ENCODE data around the gene ZMIZ2. TPM values are rescaled to one million over a fixed set of nuclear protein-coding genes. Genes with fewer than 3 reads are reported as not detected.
"Not testable (repeated sequence)": the region's sequence is repeated elsewhere in the genome, so short reads cannot be mapped to it uniquely, and the experiment has no call there.

Gene ZMIZ2
- total RNA-seq, 2 donors from 2014 or later, result 30.9 to 50.4 TPM

DNA sequence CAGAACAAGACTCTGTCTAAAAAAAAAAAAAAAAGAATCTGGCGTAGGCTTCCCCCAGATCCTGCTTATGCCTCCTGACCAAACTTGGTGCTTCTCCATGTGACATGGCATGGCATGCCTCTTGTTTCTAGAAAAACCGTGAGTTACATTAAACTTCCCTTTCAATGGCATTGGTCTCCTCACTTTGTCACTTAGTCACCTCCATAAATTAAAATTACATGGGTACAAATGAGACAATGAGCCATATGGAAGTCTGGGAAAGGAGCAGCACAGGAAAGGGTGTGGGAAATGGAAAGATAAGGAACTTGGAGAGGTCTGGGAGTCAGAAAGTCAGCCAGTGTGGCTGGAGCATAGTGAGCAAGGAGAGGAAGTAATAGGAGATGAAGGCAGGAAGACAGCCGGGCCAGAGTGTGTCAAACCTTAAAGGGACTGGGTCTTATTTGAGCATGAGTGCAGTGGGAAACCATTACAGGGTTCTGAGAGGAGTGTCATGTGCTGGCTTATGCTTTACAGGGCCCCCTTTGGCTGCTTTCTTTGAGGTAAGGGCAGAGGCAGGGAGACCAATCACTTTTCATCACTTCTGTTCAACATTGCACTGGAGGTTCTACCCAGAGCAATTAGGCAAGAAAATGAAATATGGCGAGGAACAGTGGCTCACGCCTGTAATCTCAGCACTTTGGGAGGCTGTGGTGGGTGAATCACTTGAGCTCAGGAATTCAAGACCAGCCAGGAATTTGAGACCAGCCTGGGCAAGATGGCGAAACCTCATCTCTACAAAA is 21.3 kb upstream of the ZMIZ2 start:
- 64 to 70% methylated on average over 6 of the region's 6 CpGs for WGBS, 2 donors
- no peaks in the 10 kb centered on the region for H3K27me3 ChIP-seq
- H3K4me3 ChIP-seq, result no peak overlapping the region
- DNase-seq (no peak), ATAC-seq (no peak)
- no peaks in the 10 kb centered on the region for H3K4me1 ChIP-seq
- intact Hi-C loops (cut with DNase I), result loop anchor here (5.0 kb wide), 1 partner anchor 380 kb away; no protein-coding TSS in a partner anchor
- H3K9me3 ChIP-seq, result no peaks in the 10 kb centered on the region
- no peak overlapping the region for H3K27ac ChIP-seq
- no peaks in the 10 kb centered on the region for H3K36me3 ChIP-seq (replicated peaks in 1 of 2; ENCODE audit: insufficient read depth in 1 of 2, low read depth in 2 of 2)
- no peak for TF ChIP-seq POLR2A (IDR thresholded peaks at IDR 0.05)
- no peak for TF ChIP-seq CTCF (IDR thresholded peaks at IDR 0.05)

DNA sequence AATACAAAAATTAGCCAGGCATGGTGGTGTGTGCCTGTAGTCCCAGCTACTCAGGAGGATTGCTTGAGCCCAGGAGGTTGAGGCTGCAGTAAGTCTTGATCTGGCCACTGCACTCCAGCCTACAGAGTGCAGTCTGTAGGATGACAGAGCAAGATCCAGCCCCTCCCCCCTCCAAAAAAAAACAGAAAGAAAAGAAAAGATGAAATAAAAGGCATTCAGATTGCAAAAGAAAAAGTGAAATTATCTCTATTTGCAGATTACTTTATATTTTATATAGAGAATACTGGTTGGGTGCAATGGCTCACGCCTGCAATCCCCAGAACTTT is 20.7 kb upstream of the ZMIZ2 start:
- Histone ChIP-seq H3K27me3 (no peaks in the 10 kb centered on the region), H3K4me1 (no peaks in the 10 kb centered on the region), H3K9me3 (no peaks in the 10 kb centered on the region), H3K27ac (no peak overlapping the region), H3K36me3 (replicated peaks in 1 of 2; ENCODE audit: insufficient read depth in 1 of 2, low read depth in 2 of 2) (no peaks in the 10 kb centered on the region), H3K4me3 (no peak overlapping the region)
- ATAC-seq, result no peak
- 82 to 89% methylated on average over 1 of the region's 1 CpG for WGBS, 2 donors
- DNase-seq, result no peak
- no peak for TF ChIP-seq POLR2A (IDR thresholded peaks at IDR 0.05)
- no peak for TF ChIP-seq CTCF (IDR thresholded peaks at IDR 0.05)
- intact Hi-C loops (cut with DNase I), result loop anchor here (5.0 kb wide), 1 partner anchor 381 kb away; no protein-coding TSS in a partner anchor

- no peak overlapping the region for H3K27ac ChIP-seq
- H3K27me3 ChIP-seq, result no peaks in the 10 kb centered on the region
- DNase-seq (no peak), ATAC-seq (no peak)
- no peak overlapping the region for H3K4me3 ChIP-seq
- H3K9me3 ChIP-seq, result no peaks in the 10 kb centered on the region
- H3K36me3 ChIP-seq (replicated peaks in 1 of 2; ENCODE audit: insufficient read depth in 1 of 2, low read depth in 2 of 2), result no peaks in the 10 kb centered on the region
- intact Hi-C loops (cut with DNase I), result loop anchor here (5.0 kb wide), 1 partner anchor 383 kb away; no protein-coding TSS in a partner anchor
- TF ChIP-seq POLR2A (IDR thresholded peaks at IDR 0.05) (no peak), CTCF (IDR thresholded peaks at IDR 0.05) (no peak)
- WGBS, 2 donors, result 83 to 100% methylated on average over 1 to 11 of the region's 12 CpGs
- H3K4me1 ChIP-seq, result no peaks in the 10 kb centered on the region
These were observed 18.6 kb upstream of the ZMIZ2 start for GRCh38 chr7:44729949-44730590.

- intact Hi-C loops (cut with DNase I); DNase-seq; H3K4me3 ChIP-seq; H3K36me3 ChIP-seq (replicated peaks in 1 of 2; ENCODE audit: insufficient read depth in 1 of 2, low read depth in 2 of 2); H3K27me3 ChIP-seq; H3K27ac ChIP-seq; H3K4me1 ChIP-seq; H3K9me3 ChIP-seq; ATAC-seq: not testable (repeated sequence)
- WGBS, 2 donors, result 92 to 93% methylated on average over 5 to 6 of the region's 6 CpGs
These were observed 15.7 kb upstream of the ZMIZ2 start for GRCh38 chr7:44732971-44733370.

DNA sequence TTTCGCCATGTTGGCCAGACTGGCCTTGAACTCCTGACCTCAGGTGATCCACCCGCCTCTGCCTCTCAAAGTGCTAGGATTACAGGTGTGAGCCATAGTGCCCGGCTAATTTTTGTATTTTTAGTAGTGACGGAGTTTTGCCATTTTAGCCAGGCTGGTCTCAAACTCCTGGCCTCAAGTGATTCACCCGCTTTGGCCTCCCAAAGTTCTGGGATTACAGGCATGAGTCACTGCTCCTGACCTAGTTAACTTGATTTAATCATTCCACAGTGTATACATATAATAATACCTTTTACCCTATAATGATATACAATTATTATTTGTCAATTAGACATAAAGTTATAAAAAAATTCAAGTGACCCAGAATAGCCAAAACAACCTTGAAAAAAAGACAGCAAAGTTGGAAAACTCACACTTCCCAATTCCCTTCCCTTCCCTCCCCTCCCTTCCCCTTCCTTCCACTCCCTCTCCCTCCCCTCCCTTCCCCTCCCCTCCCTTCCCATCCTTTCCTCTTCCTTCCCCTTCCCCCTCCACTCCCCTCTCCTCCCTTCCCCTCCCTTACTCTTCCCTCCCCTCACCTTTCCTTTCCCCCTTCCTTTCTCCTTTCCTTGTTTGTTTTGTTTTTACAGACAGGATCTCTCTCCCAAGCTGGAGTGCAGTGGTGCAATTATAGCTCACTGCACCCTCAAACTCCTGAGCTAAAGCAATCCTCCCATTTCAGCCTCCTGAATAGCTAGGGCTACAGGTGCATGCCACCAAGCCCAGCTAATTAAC is 14.8 kb upstream of the ZMIZ2 start:
- Histone ChIP-seq H3K27ac (no peak overlapping the region), H3K9me3 (no peaks in the 10 kb centered on the region), H3K27me3 (no peaks in the 10 kb centered on the region), H3K4me1 (no peaks in the 10 kb centered on the region), H3K36me3 (replicated peaks in 1 of 2; ENCODE audit: insufficient read depth in 1 of 2, low read depth in 2 of 2) (no peaks in the 10 kb centered on the region), H3K4me3 (no peak overlapping the region)
- TF ChIP-seq CTCF (IDR thresholded peaks at IDR 0.05), result no peak
- no peak for TF ChIP-seq POLR2A (IDR thresholded peaks at IDR 0.05)
- DNase-seq (no peak), ATAC-seq (no peak)
- WGBS, 2 donors, result 68 to 93% methylated on average over 5 of the region's 5 CpGs
- intact Hi-C loops (cut with DNase I), result no loop called here
